Measurements from ENCODE around the gene KLHDC8A. TPM values are rescaled to one million over a fixed set of nuclear protein-coding genes. Genes with fewer than 3 reads are reported as not detected.

The KLHDC8A gene
- total and polyA plus RNA-seq, 2 of the 13 experiments (the other 11 are each of a cell fraction or from before 2014, with no cell fraction given), result not detected

DNA sequence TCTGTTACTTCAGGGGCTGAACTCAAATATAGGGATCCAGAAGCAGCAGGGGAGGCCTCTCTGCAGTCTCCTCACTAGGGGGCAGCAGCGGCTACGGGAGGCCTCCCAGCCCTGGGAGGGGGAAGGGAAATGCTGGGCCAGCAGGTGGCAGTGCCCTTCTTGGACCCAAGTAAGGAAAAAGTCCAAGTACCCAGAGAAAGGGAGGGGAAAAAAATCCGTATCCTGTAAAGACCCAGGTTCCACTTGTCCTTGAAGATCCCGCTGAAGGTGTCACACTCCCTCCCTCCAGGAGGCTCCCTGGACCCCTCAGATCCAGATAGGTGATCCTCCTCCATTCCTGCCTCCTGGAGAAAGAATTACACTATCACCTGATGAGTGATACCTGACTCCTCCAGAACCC is 21.0 kb downstream of the KLHDC8A start (continued):
- no peak for TF ChIP-seq ZNF143 (CRISPR knock-in tag; IDR thresholded peaks at IDR 0.05)
- no peak for TF ChIP-seq NFKBIZ (CRISPR knock-in tag; IDR thresholded peaks at IDR 0.05)
- TF ChIP-seq, protein P1, sequence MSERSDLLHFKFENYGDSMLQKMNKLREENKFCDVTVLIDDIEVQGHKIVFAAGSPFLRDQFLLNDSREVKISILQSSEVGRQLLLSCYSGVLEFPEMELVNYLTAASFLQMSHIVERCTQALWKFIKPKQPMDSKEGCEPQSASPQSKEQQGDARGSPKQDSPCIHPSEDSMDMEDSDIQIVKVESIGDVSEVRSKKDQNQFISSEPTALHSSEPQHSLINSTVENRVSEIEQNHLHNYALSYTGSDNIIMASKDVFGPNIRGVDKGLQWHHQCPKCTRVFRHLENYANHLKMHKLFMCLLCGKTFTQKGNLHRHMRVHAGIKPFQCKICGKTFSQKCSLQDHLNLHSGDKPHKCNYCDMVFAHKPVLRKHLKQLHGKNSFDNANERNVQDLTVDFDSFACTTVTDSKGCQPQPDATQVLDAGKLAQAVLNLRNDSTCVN (CRISPR knock-in tag; IDR thresholded peaks at IDR 0.05; ENCODE audit: borderline replicate concordance), result no peak; the same call in 1 of the 2 replicates
- no peak for TF ChIP-seq ZNF781 (CRISPR knock-in tag; IDR thresholded peaks at IDR 0.05; ENCODE audit: borderline replicate concordance, not compliant biosample characterization)
- TF ChIP-seq RXRB (CRISPR knock-in tag; IDR thresholded peaks at IDR 0.05; ENCODE audit: borderline replicate concordance), result peak; percentile 49
- no peak for TF ChIP-seq NONO (IDR thresholded peaks at IDR 0.05)
- TF ChIP-seq NONO (CRISPR knock-in tag; conservative IDR thresholded peaks at IDR 0.05), result no peak
- TF ChIP-seq ZBTB3 (CRISPR knock-in tag; IDR thresholded peaks at IDR 0.05; ENCODE audit: borderline replicate concordance, low read depth), result no peak
- TF ChIP-seq MED1 (CRISPR knock-in tag; IDR thresholded peaks at IDR 0.05), result no peak
- TF ChIP-seq, protein P2, sequence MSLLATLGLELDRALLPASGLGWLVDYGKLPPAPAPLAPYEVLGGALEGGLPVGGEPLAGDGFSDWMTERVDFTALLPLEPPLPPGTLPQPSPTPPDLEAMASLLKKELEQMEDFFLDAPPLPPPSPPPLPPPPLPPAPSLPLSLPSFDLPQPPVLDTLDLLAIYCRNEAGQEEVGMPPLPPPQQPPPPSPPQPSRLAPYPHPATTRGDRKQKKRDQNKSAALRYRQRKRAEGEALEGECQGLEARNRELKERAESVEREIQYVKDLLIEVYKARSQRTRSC (CRISPR knock-in tag; IDR thresholded peaks at IDR 0.05; ENCODE audit: low read depth), result no peak
- TF ChIP-seq HMGA1 (CRISPR knock-in tag; conservative IDR thresholded peaks at IDR 0.05), result no peak
- no peak for TF ChIP-seq THAP9 (CRISPR knock-in tag; IDR thresholded peaks at IDR 0.05; ENCODE audit: borderline replicate concordance)
- no peak for TF ChIP-seq CERS6 (CRISPR knock-in tag; IDR thresholded peaks at IDR 0.05)
- no peak for TF ChIP-seq RFXANK (CRISPR knock-in tag; IDR thresholded peaks at IDR 0.05)
- no peak for TF ChIP-seq GLI4 (CRISPR knock-in tag; IDR thresholded peaks at IDR 0.05; ENCODE audit: borderline replicate concordance)
- no peak for TF ChIP-seq TBX2 (CRISPR knock-in tag; IDR thresholded peaks at IDR 0.05; ENCODE audit: borderline replicate concordance)
- TF ChIP-seq KAT2B (IDR thresholded peaks at IDR 0.05; ENCODE audit: borderline replicate concordance, low read depth, low read length), result no peak
- peak; percentile 59 for TF ChIP-seq SMC3 (IDR thresholded peaks at IDR 0.05; ENCODE audit: low read length)
- no peak for TF ChIP-seq HES4 (CRISPR knock-in tag; IDR thresholded peaks at IDR 0.05; ENCODE audit: borderline replicate concordance)
- TF ChIP-seq ZBTB7B (CRISPR knock-in tag; IDR thresholded peaks at IDR 0.05), result no peak
- TF ChIP-seq HNRNPL (IDR thresholded peaks at IDR 0.05; ENCODE audit: low read depth, low read length), result 0 out of 2 replicates have a peak, but pooled peaks have one; percentile 56
- no peak for TF ChIP-seq GLMP (CRISPR knock-in tag; IDR thresholded peaks at IDR 0.05; ENCODE audit: borderline replicate concordance)
- no peak for TF ChIP-seq KLF13 (CRISPR knock-in tag; IDR thresholded peaks at IDR 0.05)
- no peak for TF ChIP-seq PAX8 (CRISPR knock-in tag; IDR thresholded peaks at IDR 0.05; ENCODE audit: borderline replicate concordance)
- no peak for TF ChIP-seq TOE1 (CRISPR knock-in tag; IDR thresholded peaks at IDR 0.05)
- no peak for TF ChIP-seq ZNF10 (CRISPR knock-in tag; IDR thresholded peaks at IDR 0.05; ENCODE audit: borderline replicate concordance, low read depth)

Measured in HepG2 (cell line).